Suprapubic skin (tissue), 2 donors: ENCODE measurements around the gene FBXL19.

Experiments used
- EP300 ChIP-seq: sonication (generic); formaldehyde crosslinking; IDR thresholded peaks from one replicate; pipeline ENCODE4 v1.6.1; 2017; ENCODE audit warnings: antibody characterized with exemption
- POLR2A ChIP-seq, 2 donors: fragments of 450-650 bp; IDR thresholded peaks; one replicate each; pipeline ENCODE4 v1.6.1; 2017; ENCODE audit warnings: antibody characterized with exemption in 2 of 2, mild to moderate bottlenecking in 2 of 2, moderate library complexity in 2 of 2

DNA sequence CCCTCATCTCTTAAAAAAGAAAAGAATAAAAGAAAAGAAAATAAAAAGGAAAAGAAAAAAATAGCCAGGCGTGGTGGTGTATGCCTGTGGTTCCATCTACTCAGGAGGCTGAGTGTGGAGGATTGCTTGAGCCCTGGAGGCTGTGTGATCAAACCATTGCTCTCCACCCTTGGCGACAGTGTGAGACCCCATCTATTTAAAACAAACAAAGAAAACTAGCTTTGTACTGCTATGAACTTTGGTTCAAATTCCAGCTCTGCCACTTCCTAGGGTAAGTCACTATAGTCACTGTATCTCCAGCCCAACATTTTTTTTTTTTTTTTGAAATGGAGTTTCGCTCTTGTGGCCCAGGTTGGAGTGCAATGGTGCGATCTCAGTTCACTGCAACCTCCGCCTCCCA is 22.8 kb upstream of the FBXL19 start:
- no peak for TF ChIP-seq EP300
- no peak for TF ChIP-seq POLR2A (IDR thresholded peaks at IDR 0.05)
